ENCODE measurements around the gene SCAF4. TPM values are rescaled to one million over a fixed set of nuclear protein-coding genes. Genes with fewer than 3 reads are reported as not detected.

The SCAF4 gene
- total and polyA plus RNA-seq, 10 donors, result 10.1 to 48.4 (median 34.1) TPM

DNA sequence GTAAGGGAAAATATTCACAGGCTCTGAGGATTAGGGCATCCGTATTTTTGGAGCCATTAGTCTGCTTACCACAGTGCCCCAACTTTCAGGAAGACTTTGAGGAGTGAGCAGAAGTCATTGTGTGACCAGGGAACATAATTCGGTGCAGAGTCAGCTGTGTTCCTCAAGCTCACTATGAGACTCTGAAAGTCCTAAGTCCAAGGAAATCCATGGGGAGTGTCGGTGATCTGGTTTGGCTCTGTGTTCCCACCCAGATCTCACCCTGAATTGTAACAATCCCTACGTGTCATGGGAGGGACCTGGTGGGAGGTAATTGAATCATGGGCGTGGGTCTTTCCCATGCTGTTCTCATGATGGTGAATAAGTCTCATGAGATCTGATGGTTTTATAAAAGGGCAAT, 45.9 kb upstream of the SCAF4 start:
- no peaks in the 10 kb centered on the region for H3K9me3 ChIP-seq
- H3K36me3 ChIP-seq, result no peaks in the 10 kb centered on the region
- H3K27me3 ChIP-seq (replicated peaks in 1 of 7), result no peaks in the 10 kb centered on the region
- no peak overlapping the region for H3K27ac ChIP-seq
- no peak for TF ChIP-seq CTCF (IDR thresholded peaks at IDR 0.05 in 8 of 11, conservative IDR thresholded peaks at IDR 0.05 in 3 of 11)
- no peak for TF ChIP-seq POLR2A (IDR thresholded peaks at IDR 0.05)
- no peak for TF ChIP-seq POLR2AphosphoS5 (IDR thresholded peaks at IDR 0.05)
- H3K4me3 ChIP-seq, result no peak overlapping the region
- H3K4me1 ChIP-seq, result peaks cover 0 to 15% (median 3%) of the 10 kb centered on the region in 6 donors
- DNase-seq, result no peak
- intact Hi-C loops (cut with DNase I; ENCODE audit: low total_unique reads), result no loop called here
- 73 to 87% (median 78%) methylated on average over 5 of the region's 5 CpGs for WGBS, 5 donors

DNA sequence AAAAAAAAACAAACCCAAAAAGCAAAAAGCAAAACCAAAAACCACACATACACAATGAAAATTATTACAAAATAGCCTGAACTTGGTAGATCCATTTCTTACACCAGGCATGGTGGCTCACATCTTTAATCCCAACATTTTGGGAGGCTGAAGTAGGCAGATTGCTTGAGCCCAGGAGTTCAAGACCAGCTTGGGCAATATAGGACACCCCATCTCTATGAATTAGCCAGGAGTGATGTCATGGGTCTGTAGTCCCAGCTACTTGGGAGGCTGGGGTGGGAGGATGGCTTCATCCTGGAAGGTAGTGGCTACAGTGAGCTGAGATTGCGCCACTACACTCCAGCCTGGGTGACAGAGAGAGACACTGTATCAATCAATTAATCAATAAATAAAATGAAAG, 42.1 kb upstream of the SCAF4 start:
- TF ChIP-seq POLR2A (IDR thresholded peaks at IDR 0.05), result no peak
- no peak for TF ChIP-seq POLR2AphosphoS5 (IDR thresholded peaks at IDR 0.05)
- TF ChIP-seq CTCF (IDR thresholded peaks at IDR 0.05 in 8 of 11, conservative IDR thresholded peaks at IDR 0.05 in 3 of 11), result no peak
- 93 to 100% (median 95%) methylated on average over 1 of the region's 1 CpG for WGBS, 5 donors
- intact Hi-C loops (cut with DNase I; ENCODE audit: low total_unique reads), result no loop called here
- Histone ChIP-seq H3K4me3 (no peak overlapping the region), H3K36me3 (no peaks in the 10 kb centered on the region), H3K27me3 (replicated peaks in 1 of 7) (no peaks in the 10 kb centered on the region), H3K9me3 (no peaks in the 10 kb centered on the region), H3K27ac (peak overlapping the region in 3 of 8 donors; percentile 75 to 79 (median 76)), H3K4me1 (peaks cover 0 to 32% (median 11%) of the 10 kb centered on the region in 6 donors)
- no peak for DNase-seq

GRCh38 chr21:31772674-31773555, 41.0 kb upstream of the SCAF4 start:
- H3K27ac ChIP-seq, result peak overlapping the region; percentile 42 to 79 (median 74)
- no peak for TF ChIP-seq POLR2A (IDR thresholded peaks at IDR 0.05)
- TF ChIP-seq CTCF (IDR thresholded peaks at IDR 0.05 in 8 of 11, conservative IDR thresholded peaks at IDR 0.05 in 3 of 11), result no peak
- no peak for TF ChIP-seq POLR2AphosphoS5 (IDR thresholded peaks at IDR 0.05)
- intact Hi-C loops (cut with DNase I; ENCODE audit: low total_unique reads), result no loop called here
- no peaks in the 10 kb centered on the region for H3K27me3 ChIP-seq (replicated peaks in 1 of 7)
- peaks cover 0 to 32% (median 11%) of the 10 kb centered on the region in 6 donors for H3K4me1 ChIP-seq
- H3K9me3 ChIP-seq, result no peaks in the 10 kb centered on the region
- no peak for DNase-seq
- no peaks in the 10 kb centered on the region for H3K36me3 ChIP-seq
- 45 to 62% (median 56%) methylated on average over 5 of the region's 5 CpGs for whole genome bisulfite sequencing, 5 donors
- peak overlapping the region in 1 of 8 donors; percentile 6 for H3K4me3 ChIP-seq

DNA sequence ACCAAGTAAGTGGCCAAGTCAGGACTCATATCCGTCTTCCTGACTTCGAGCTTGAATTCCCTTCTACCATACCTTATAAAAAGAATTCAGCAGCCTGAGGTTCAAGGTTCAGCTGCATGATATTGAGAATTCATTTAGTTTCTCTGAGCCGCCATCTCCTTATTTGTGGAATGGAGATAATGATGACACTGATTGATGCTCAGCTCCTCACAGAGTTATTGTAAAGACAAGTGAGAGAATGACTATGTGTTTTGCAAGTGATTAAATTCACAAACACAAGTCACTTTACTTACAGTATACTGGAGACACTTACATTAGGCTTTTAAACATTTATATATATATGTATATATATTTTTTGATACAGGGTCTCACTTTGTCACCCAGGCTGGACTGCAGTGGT, 39.8 kb upstream of the SCAF4 start:
- TF ChIP-seq POLR2A (IDR thresholded peaks at IDR 0.05) (no peak), POLR2AphosphoS5 (IDR thresholded peaks at IDR 0.05) (no peak), CTCF (IDR thresholded peaks at IDR 0.05 in 8 of 11, conservative IDR thresholded peaks at IDR 0.05 in 3 of 11) (no peak)
- peaks cover 0 to 6% (median 0%) of the 10 kb centered on the region in 8 donors for H3K9me3 ChIP-seq
- DNase-seq, result no peak
- no peaks in the 10 kb centered on the region for H3K27me3 ChIP-seq (replicated peaks in 1 of 7)
- H3K4me1 ChIP-seq, result peaks cover 0 to 32% (median 11%) of the 10 kb centered on the region in 6 donors
- H3K27ac ChIP-seq, result peak overlapping the region in 5 of 8 donors; percentile 58 to 79 (median 75)
- intact Hi-C loops (cut with DNase I; ENCODE audit: low total_unique reads), result no loop called here
- WGBS, 5 donors, result 59 to 77% (median 61%) methylated on average over 3 of the region's 3 CpGs
- H3K4me3 ChIP-seq, result no peak overlapping the region
- no peaks in the 10 kb centered on the region for H3K36me3 ChIP-seq
